Posterior vena cava (tissue), 2 donors: ENCODE data around the gene NEDD4L. TPM values are rescaled to one million over a fixed set of nuclear protein-coding genes. Genes with fewer than 3 reads are reported as not detected.

Experiments
- DNase-seq: peaks from one replicate; pipeline ENCODE4 v3.0.0-alpha.2; 2020; ENCODE audit warnings: low spot score
- intact Hi-C, 2 donors: fragments of 100-400 bp; cut with DNase I; formaldehyde crosslinking; loops; one replicate each; pipeline versions ENCODE4 v1.14.1 to v1.14.2; 2022 to 2023
- total RNA-seq, 2 donors: library from RNA; stranded (reverse); fragmentation: NEBNext Ultra II Directional; extraction: Animal tissue kit (Norgen Biotek cat#: 25700); gene quantifications; one replicate each; pipeline ENCODE4 v1.2.1, GENCODE V29; 2021
- donor health status: DM: yes; HTN: yes; CAD: no.
- donor health status: DM: yes; HTN: yes; CAD: no.

NEDD4L gene
- total RNA-seq, 2 donors from 2014 or later: 11.3 to 14.9 TPM

- no peak for DNase-seq
- intact Hi-C loops: no loop called here
Measured at GRCh38 chr18:58382446-58382845, 338.4 kb downstream of the NEDD4L start.

DNA sequence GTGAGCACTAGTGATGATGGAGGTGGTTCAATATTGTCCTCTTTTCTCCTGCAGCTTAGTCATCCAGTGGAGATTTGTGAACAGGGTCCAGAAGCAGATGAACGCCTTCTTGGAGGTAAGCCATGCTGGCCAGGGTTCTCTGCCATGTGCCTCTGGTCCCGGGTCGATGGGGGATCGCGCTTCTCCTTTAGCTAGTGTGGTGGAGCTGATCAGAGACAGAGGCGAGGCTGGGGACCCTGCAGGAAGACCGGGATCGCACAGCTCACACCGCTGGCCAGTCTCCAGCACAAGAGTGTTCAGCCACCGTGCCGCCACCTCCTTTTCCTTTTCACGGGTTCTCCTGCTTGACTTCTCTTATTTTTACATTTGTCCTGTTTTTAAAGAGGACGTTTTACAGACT lies 341.4 kb downstream of the NEDD4L start:
- no peak for DNase-seq
- intact Hi-C loops: no loop called here

DNA sequence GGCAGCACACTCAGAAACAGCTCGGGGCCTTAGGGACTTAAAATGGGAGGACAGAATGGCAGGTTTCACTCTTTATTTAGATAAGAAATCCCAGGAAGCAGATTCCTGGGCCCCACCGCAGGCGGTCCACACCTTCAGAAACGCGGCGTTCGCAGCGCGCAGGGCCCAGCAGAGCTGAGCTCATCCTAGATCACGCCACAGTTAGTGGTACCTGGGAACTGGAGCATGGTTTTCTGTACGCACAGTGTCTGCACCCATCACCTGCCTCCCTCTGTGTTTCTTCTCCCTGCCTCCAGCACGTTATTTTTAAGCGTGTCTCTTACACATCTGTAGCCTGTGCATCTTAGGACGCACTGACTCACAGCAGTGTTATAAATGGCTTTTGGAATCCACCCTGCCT lies 342.8 kb downstream of the NEDD4L start:
- intact Hi-C loops: no loop called here
- DNase-seq: no peak

GRCh38 chr18:58387716-58388115 lies 343.7 kb downstream of the NEDD4L start:
- intact Hi-C loops: no loop called here
- DNase-seq: no peak

DNA sequence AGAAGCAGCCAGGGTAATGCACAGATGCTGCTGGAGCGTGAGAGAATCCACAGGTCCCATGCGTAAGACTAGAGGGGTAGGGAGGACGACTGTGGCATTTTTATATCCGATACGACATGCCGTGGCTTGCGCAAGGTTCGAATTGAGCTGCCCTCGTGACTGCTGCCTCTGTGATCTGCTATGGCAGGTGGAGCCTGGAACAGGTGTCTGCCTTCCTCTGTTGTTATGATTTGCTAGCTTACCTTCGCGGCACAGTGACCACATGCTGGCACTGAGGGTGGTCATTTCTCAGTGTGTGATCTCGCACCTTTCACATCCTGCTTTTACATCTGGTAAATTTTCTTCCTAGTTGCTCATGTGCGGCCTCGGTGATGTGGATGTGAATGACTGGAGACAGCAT lies 344.7 kb downstream of the NEDD4L start:
- intact Hi-C loops: no loop called here
- no peak for DNase-seq

GRCh38 chr18:58389745-58390144 lies 345.7 kb downstream of the NEDD4L start:
- DNase-seq: no peak
- intact Hi-C loops: no loop called here

DNA sequence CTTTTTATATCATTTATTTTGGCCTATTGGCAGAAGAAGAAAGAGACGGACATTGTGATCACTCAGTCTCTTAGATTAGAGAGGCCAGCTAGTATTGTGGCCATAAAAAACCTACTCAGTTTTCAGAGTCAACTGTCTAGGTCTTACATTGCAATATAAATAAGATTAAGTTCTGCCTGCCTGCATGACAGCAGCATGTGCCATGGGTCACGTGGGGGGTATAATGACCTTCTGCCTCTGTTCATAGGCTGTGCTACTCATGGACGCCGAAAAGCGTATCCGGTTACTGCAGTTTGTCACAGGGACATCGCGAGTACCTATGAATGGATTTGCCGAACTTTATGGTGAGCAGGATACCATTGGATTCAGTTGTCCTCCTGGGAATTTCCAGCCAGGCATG lies 346.4 kb downstream of the NEDD4L start:
- intact Hi-C loops: no loop called here
- no peak for DNase-seq

DNA sequence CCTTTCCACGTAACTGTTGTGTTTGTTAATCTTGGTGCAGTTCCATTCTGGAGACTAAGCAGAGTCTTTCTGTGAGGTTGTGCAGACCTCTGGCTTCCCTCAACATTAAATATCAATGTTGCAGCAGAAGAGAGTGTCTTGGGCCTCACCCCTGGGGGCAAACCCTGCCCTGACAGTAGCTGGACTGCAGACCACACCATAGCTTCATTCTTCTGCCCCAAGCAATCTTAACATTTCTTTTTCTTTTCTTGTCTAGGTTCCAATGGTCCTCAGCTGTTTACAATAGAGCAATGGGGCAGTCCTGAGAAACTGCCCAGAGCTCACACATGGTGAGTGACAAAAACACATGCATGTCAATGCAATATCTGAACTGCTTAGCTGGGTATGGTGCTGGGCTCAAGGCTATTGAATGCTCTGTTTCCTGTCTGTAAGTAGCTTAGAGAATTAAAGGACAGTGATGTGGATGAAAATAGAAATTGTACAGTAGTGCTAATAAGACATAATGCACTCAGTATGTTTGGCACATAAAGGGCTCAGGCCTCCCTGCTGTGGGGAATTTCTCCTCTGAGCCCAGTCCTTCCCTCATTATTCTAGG lies 347.3 kb downstream of the NEDD4L start:
- intact Hi-C loops: no loop called here
- no peak for DNase-seq

DNA sequence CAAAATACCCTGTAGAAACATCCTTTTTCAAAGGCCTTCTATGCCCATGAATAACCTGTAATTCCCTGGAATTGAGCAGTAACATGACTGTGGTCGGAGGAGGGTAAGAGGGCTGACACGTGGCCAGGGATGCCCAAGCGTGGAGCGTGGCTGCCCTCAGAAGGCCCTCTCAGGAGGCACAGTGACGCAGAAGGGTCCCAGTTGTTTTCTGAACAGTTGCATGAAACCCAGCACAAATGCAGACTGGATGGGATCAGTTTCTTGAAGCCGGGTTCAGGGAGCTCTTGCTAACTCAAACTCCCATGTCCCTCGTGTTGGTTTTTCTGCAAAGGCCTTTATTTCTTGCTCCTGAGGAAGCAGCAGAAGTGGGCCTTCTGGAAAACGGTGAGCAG lies 347.9 kb downstream of the NEDD4L start:
- intact Hi-C loops: no loop called here
- DNase-seq: no peak

DNA sequence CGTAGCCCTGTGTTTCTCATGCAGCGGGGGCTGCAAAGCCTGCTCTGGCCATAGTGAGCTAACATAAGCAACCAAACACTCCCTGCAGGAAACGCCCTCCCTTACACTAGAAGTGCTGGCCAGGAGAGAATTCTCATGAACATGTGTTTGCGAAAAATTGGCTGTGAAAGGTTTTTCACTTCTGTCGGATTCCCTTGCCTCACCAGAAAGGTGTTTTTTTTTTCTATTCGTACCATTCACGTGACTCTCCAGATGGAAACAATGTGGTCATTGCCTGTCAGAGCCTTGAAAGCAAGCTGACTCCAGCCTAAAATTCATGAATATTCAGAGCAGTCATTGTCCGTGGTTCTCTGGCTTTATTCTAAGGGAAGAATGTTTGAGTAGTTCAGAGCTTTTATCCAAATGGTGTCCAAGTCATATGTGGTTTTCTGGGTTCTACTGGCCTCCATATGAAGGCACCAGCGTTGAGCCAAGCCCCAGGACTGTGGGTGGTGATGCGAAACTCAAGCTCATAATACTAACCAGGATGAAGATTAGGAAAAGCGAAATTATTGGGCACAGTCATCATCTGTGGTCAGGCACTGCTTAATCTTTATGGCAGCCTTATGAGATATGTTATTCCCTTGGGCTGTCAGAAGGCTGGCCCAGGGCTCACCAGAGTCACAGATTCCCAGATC lies 348.4 kb downstream of the NEDD4L start:
- no peak for DNase-seq
- intact Hi-C loops: no loop called here

DNA sequence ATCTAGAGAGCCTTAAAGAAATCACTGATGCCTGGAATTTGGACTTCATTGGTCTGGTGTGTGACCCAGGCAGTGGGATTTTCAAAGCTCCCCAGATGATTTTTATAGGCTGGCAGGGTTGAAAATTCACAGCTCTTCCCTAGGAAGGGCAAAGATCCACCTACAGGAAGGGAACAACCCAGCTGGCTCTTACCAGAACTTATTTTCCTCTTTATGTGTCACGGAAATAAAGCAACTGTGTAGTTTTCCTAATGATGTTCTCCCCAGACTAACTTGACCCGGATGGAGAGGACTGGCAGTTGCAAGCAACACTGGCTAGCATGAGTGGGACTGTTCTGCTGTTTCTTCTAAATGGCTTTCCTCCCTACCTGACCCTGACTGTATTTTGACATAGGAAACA lies 349.3 kb downstream of the NEDD4L start:
- DNase-seq: no peak
- intact Hi-C loops: no loop called here

DNA sequence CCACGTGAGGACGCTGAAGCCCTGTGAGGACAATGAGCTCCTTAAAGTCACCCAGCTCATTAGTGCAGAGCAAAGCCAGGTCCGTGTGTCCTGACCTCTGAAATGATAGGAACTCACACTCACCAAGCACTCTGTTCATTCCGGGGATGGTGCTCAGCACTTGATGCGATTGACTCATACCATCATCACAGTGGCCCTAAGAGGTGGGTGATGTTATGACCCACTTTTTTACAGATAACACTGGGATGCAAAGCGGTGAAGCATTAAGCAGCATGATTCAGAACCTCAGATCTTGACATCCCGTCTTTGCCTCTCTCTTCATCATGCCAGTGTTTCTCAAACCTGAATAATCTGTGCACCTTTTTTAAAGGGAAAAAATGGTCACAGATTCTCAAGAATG lies 350.0 kb downstream of the NEDD4L start:
- intact Hi-C loops: no loop called here
- DNase-seq: no peak

- no peak for DNase-seq
- intact Hi-C loops: no loop called here
Measured at GRCh38 chr18:58394602-58395425, 350.8 kb downstream of the NEDD4L start.

- intact Hi-C loops: no loop called here
- no peak for DNase-seq
Measured at GRCh38 chr18:58396144-58396543, 352.1 kb downstream of the NEDD4L start.

DNA sequence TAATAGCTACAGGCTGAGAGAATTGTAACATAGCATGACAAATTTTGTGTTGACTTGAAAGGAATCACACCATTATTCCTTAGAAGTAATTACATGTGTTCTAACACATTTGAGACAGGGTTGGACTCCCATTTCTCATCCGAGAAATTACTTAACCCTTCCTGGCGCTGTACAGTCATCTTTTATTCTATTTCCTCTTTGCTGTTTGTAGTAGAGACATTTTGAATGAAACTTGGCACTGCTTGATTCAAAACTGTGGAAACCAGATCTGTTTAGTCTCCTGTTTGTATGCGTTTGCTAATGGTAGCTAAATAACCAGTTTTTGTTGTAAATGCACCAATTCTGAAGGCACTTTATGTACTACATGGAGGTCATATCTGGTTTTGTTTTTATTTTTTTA lies 352.9 kb downstream of the NEDD4L start:
- DNase-seq: no peak
- intact Hi-C loops: no loop called here

- intact Hi-C loops: no loop called here
- no peak for DNase-seq
Measured at GRCh38 chr18:58397385-58398132, 353.5 kb downstream of the NEDD4L start.

- intact Hi-C loops: no loop called here
- DNase-seq: no peak
Measured at GRCh38 chr18:58398648-58399398, 354.8 kb downstream of the NEDD4L start.

- intact Hi-C loops: no loop called here
- DNase-seq: no peak
Measured at GRCh38 chr18:58400331-58400870, 356.4 kb downstream of the NEDD4L start.

DNA sequence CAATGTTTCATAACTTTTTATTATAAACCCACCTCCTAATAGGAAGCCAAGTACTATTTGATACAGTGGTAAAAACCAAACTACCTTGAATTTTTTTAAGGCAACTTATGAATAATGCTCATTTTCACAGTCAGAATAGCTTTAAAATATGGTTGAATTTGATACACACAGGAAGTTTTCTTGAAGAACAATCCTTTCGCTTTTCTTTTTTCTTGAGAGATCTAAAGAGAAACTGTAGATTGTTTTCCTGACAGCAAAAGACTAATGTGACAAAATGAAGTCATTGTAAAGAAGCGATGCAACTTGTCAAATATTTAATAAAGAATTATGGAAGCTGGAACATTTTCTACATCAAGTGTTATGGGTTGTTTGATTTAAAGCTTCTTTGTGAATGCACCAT lies 357.2 kb downstream of the NEDD4L start:
- no peak for DNase-seq
- intact Hi-C loops: no loop called here
